ENCODE data around the gene SMIM14.
A peak's percentile ranks its signal among the peaks of the same experiment; 100 is the strongest.

The SMIM14 gene

DNA sequence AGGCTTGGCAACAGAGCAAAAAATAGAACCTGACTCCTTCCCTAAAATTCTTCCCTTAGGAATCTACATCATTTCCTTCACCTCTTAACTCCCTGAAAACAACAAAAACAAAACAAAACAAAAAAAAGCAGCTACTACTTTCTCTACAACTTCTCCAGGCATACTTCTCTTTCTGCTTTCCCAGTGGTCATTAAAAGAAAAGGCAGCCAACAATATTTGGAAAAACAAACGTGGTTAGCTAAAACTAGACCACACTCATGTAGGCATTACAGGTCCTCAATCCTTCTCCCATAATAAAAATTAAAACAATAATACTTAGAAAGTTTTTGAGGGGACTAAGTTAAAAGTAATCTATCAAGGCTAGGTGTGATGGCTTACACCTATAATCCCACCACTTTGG lies 29.0 kb upstream of the SMIM14 start:
- no peak for DNase-seq
- H3K23ac ChIP-seq (ENCODE audit: low read length in 2 of 2): no peak overlapping the region
- no peak overlapping the region for H3K4ac ChIP-seq (ENCODE audit: low read depth in 1 of 2, low read length in 2 of 2)
- no peak overlapping the region for H3K4me3 ChIP-seq (ENCODE audit: insufficient read depth in 1 of 2, low read depth in 1 of 2, low read length in 2 of 2)
- no peaks in the 10 kb centered on the region for H3K36me3 ChIP-seq (ENCODE audit: control insufficient read depth in 1 of 2, insufficient read depth in 2 of 2, low read depth in 1 of 2, low read length in 2 of 2)
- H3K9me3 ChIP-seq (ENCODE audit: control insufficient read depth, low read length): no peaks in the 10 kb centered on the region
- H2BK12ac ChIP-seq (ENCODE audit: low read length in 2 of 2): no peak overlapping the region
- no peak overlapping the region for H3K9ac ChIP-seq (ENCODE audit: low read length)
- H2BK120ac ChIP-seq (ENCODE audit: low read depth, low read length): no peak overlapping the region
- H3K14ac ChIP-seq (ENCODE audit: low read length in 2 of 2): no peak overlapping the region
- H3K79me1 ChIP-seq (replicated peaks; ENCODE audit: low read length, poor library complexity, severe bottlenecking): no peaks in the 10 kb centered on the region
- no peaks in the 10 kb centered on the region for H3K27me3 ChIP-seq (ENCODE audit: control insufficient read depth in 1 of 2, insufficient read depth in 1 of 2, low read length in 2 of 2)
- H2BK15ac ChIP-seq (ENCODE audit: low read depth, poor library complexity, severe bottlenecking): no peak overlapping the region
- WGBS: no CpG with 5 or more reads among the region's 1 CpG
- no peak overlapping the region for H2AFZ ChIP-seq (ENCODE audit: low read depth, low read length)
- peaks cover 3% of the 10 kb centered on the region for H3K4me1 ChIP-seq (ENCODE audit: control insufficient read depth, insufficient read depth, low read depth, low read length)
- H4K91ac ChIP-seq (ENCODE audit: low read length): no peak overlapping the region
- H3K27ac ChIP-seq (ENCODE audit: low read length, poor library complexity, severe bottlenecking): no peak overlapping the region
- no peak overlapping the region for H3K4me2 ChIP-seq (ENCODE audit: low read length, poor library complexity, severe bottlenecking)
- no peak overlapping the region for H3K18ac ChIP-seq (ENCODE audit: low read depth in 1 of 2, low read length in 2 of 2)
- no peak overlapping the region for H2AK5ac ChIP-seq (ENCODE audit: low read length, severe bottlenecking)
- no peak overlapping the region for H2BK5ac ChIP-seq (ENCODE audit: low read depth, low read length, poor library complexity, severe bottlenecking)
- H4K8ac ChIP-seq (ENCODE audit: low read length): no peak overlapping the region

DNA sequence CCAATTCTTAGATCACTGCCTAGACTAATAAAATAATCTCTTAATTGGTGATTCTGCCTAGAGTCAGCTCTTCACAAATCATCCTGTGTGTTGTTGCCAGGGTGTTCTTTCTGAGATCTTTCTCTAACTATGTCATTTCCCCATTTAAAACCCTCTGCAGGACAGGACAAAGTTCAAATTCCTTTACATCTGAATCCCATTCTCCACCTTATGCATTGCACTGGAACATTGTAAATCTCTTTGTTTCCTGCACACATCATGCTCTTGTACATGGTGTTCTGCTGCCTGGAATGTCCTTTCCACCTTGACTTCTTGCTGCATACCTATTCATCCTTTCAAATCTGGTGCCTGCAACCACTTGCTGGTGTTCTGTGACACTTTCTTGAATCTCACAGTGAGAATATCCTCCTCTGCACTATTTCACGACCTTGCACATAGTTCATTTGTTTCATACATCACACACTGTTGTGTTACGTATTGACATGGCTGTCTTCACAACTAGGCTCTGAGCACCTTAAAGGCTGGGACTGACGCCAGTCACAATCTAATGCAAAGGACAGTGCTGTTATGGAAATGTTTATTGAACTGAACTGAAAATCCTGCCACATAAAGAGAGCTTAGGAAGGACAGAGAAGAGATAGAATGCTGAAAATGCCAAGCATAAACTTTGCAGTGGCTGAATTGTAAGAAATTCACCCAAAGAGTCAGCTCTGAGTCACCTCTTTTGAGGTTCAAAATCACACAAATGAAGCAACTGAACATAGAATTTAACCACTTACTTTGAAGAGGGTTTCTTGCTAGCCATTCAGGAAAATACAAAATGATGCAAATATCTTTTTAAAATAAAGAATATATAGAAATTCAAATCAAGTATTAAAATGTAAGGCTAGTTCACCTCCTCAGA lies 26.4 kb upstream of the SMIM14 start:
- Histone ChIP-seq H2AK5ac (ENCODE audit: low read length, severe bottlenecking) (no peak overlapping the region), H3K9me3 (ENCODE audit: control insufficient read depth, low read length) (no peaks in the 10 kb centered on the region), H3K79me1 (replicated peaks; ENCODE audit: low read length, poor library complexity, severe bottlenecking) (no peaks in the 10 kb centered on the region), H3K4me2 (ENCODE audit: low read length, poor library complexity, severe bottlenecking) (no peak overlapping the region), H3K4me3 (ENCODE audit: insufficient read depth in 1 of 2, low read depth in 1 of 2, low read length in 2 of 2) (peak overlapping the region in 1 of 2 experiments; percentile 65), H2AFZ (ENCODE audit: low read depth, low read length) (no peak overlapping the region), H3K14ac (ENCODE audit: low read length in 2 of 2) (peak overlapping the region in 1 of 2 experiments; percentile 11), H3K4me1 (ENCODE audit: control insufficient read depth, insufficient read depth, low read depth, low read length) (peaks cover 3% of the 10 kb centered on the region), H4K91ac (ENCODE audit: low read length) (no peak overlapping the region), H2BK5ac (ENCODE audit: low read depth, low read length, poor library complexity, severe bottlenecking) (no peak overlapping the region), H3K18ac (ENCODE audit: low read depth in 1 of 2, low read length in 2 of 2) (no peak overlapping the region), H2BK12ac (ENCODE audit: low read length in 2 of 2) (no peak overlapping the region), H2BK120ac (ENCODE audit: low read depth, low read length) (no peak overlapping the region), H2BK15ac (ENCODE audit: low read depth, poor library complexity, severe bottlenecking) (no peak overlapping the region), H3K9ac (ENCODE audit: low read length) (peak overlapping the region; percentile 52), H4K8ac (ENCODE audit: low read length) (no peak overlapping the region), H3K4ac (ENCODE audit: low read depth in 1 of 2, low read length in 2 of 2) (no peak overlapping the region), H3K27ac (ENCODE audit: low read length, poor library complexity, severe bottlenecking) (peak overlapping the region; percentile 9), H3K36me3 (ENCODE audit: control insufficient read depth in 1 of 2, insufficient read depth in 2 of 2, low read depth in 1 of 2, low read length in 2 of 2) (no peaks in the 10 kb centered on the region), H3K27me3 (ENCODE audit: control insufficient read depth in 1 of 2, insufficient read depth in 1 of 2, low read length in 2 of 2) (no peaks in the 10 kb centered on the region), H3K23ac (ENCODE audit: low read length in 2 of 2) (no peak overlapping the region)
- WGBS: 68% methylated on average over 3 of the region's 3 CpGs
- DNase-seq: peak; percentile 56

DNA sequence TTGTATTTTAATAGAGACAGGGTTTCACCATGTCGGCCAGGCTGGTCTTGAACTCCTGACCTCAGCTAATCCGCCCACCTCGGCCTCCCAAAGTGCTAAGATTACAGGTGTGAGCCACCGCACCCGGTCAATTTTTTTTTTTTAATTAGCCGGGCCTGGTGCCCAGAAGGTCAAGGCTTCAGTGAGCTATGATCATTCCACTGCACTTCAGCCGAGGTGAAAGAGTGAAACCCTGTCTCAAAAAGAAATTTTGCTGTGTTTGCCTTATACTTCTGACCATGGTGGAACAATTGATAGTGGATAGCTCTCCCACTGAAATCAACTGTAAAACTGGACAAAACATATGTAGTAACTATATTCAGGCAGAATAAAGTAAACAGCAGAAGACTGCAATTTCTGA lies 24.0 kb upstream of the SMIM14 start:
- whole genome bisulfite sequencing: 96% methylated on average over 7 of the region's 7 CpGs
- Histone ChIP-seq H2AFZ (ENCODE audit: low read depth, low read length) (no peak overlapping the region), H3K4me3 (ENCODE audit: insufficient read depth in 1 of 2, low read depth in 1 of 2, low read length in 2 of 2) (no peak overlapping the region), H3K27ac (ENCODE audit: low read length, poor library complexity, severe bottlenecking) (no peak overlapping the region), H2BK15ac (ENCODE audit: low read depth, poor library complexity, severe bottlenecking) (no peak overlapping the region), H2AK5ac (ENCODE audit: low read length, severe bottlenecking) (no peak overlapping the region), H3K23ac (ENCODE audit: low read length in 2 of 2) (no peak overlapping the region), H2BK120ac (ENCODE audit: low read depth, low read length) (no peak overlapping the region), H3K4me1 (ENCODE audit: control insufficient read depth, insufficient read depth, low read depth, low read length) (peaks cover 3% of the 10 kb centered on the region), H3K9me3 (ENCODE audit: control insufficient read depth, low read length) (no peaks in the 10 kb centered on the region), H3K14ac (ENCODE audit: low read length in 2 of 2) (no peak overlapping the region), H2BK12ac (ENCODE audit: low read length in 2 of 2) (no peak overlapping the region), H4K8ac (ENCODE audit: low read length) (no peak overlapping the region), H4K91ac (ENCODE audit: low read length) (no peak overlapping the region), H3K4ac (ENCODE audit: low read depth in 1 of 2, low read length in 2 of 2) (no peak overlapping the region), H3K79me1 (replicated peaks; ENCODE audit: low read length, poor library complexity, severe bottlenecking) (no peaks in the 10 kb centered on the region), H3K18ac (ENCODE audit: low read depth in 1 of 2, low read length in 2 of 2) (no peak overlapping the region), H3K27me3 (ENCODE audit: control insufficient read depth in 1 of 2, insufficient read depth in 1 of 2, low read length in 2 of 2) (no peaks in the 10 kb centered on the region), H3K4me2 (ENCODE audit: low read length, poor library complexity, severe bottlenecking) (no peak overlapping the region), H2BK5ac (ENCODE audit: low read depth, low read length, poor library complexity, severe bottlenecking) (no peak overlapping the region), H3K36me3 (ENCODE audit: control insufficient read depth in 1 of 2, insufficient read depth in 2 of 2, low read depth in 1 of 2, low read length in 2 of 2) (no peaks in the 10 kb centered on the region), H3K9ac (ENCODE audit: low read length) (no peak overlapping the region)
- no peak for DNase-seq

DNA sequence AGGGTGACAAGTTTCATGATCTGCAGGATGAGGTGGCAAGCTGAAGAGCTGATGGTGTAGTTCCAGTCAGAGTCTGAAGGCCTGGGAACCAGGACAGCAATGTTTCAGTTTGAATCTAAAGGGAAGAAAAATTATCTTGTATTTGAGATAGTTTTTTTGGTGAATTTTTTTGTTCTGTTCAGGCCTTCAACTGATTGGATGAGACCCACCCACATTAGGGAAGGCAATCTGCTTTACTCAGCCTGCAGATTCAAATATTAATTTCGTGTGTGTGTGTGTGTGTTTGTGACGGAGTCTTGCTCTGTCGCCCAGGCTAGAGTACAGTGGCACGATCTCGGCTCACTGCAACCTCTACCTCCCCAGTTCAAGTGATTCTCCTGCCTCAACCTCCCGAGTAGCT lies 22.1 kb upstream of the SMIM14 start:
- Histone ChIP-seq H3K23ac (ENCODE audit: low read length in 2 of 2) (no peak overlapping the region), H3K9me3 (ENCODE audit: control insufficient read depth, low read length) (no peaks in the 10 kb centered on the region), H3K18ac (ENCODE audit: low read depth in 1 of 2, low read length in 2 of 2) (no peak overlapping the region), H3K27me3 (ENCODE audit: control insufficient read depth in 1 of 2, insufficient read depth in 1 of 2, low read length in 2 of 2) (no peaks in the 10 kb centered on the region), H3K36me3 (ENCODE audit: control insufficient read depth in 1 of 2, insufficient read depth in 2 of 2, low read depth in 1 of 2, low read length in 2 of 2) (no peaks in the 10 kb centered on the region), H2BK15ac (ENCODE audit: low read depth, poor library complexity, severe bottlenecking) (no peak overlapping the region), H2AFZ (ENCODE audit: low read depth, low read length) (no peak overlapping the region), H2AK5ac (ENCODE audit: low read length, severe bottlenecking) (no peak overlapping the region), H3K9ac (ENCODE audit: low read length) (no peak overlapping the region), H3K27ac (ENCODE audit: low read length, poor library complexity, severe bottlenecking) (no peak overlapping the region), H4K91ac (ENCODE audit: low read length) (no peak overlapping the region), H3K4ac (ENCODE audit: low read depth in 1 of 2, low read length in 2 of 2) (no peak overlapping the region), H3K4me2 (ENCODE audit: low read length, poor library complexity, severe bottlenecking) (no peak overlapping the region), H4K8ac (ENCODE audit: low read length) (no peak overlapping the region), H3K14ac (ENCODE audit: low read length in 2 of 2) (no peak overlapping the region), H2BK12ac (ENCODE audit: low read length in 2 of 2) (no peak overlapping the region), H3K79me1 (replicated peaks; ENCODE audit: low read length, poor library complexity, severe bottlenecking) (no peaks in the 10 kb centered on the region), H2BK120ac (ENCODE audit: low read depth, low read length) (no peak overlapping the region), H2BK5ac (ENCODE audit: low read depth, low read length, poor library complexity, severe bottlenecking) (no peak overlapping the region), H3K4me3 (ENCODE audit: insufficient read depth in 1 of 2, low read depth in 1 of 2, low read length in 2 of 2) (no peak overlapping the region), H3K4me1 (ENCODE audit: control insufficient read depth, insufficient read depth, low read depth, low read length) (peaks cover 3% of the 10 kb centered on the region)
- 94% methylated on average over 6 of the region's 6 CpGs for whole genome bisulfite sequencing
- DNase-seq: no peak

Measured in mesenchymal stem cell (in vitro differentiated cells and primary cell).